SK-N-SH (cell line): ENCODE results near the gene CDC26. TPM values are rescaled to one million over a fixed set of nuclear protein-coding genes. Genes with fewer than 3 reads are reported as not detected.
"Not testable (repeated sequence)": the region's sequence is repeated elsewhere in the genome, so short reads cannot be mapped to it uniquely, and the experiment has no call there.

ENCODE experiments used
- CTCF ChIA-PET: fragments of 300-600, 350-600 bp; formaldehyde crosslinking; extraction: SDS; loops from one replicate; lab custom pipeline; 2021; lab: Yijun Ruan, JAX
- POLR2A ChIA-PET: fragments of 350-600 bp; sonication (Branson Sonifier 250); formaldehyde crosslinking; extraction: SDS; loops from one replicate; lab custom pipeline; 2020; ENCODE audit warnings: antibody characterized with exemption, inconsistent platforms; lab: Yijun Ruan, JAX
- DNase-seq: peaks from one replicate; pipeline ENCODE4 v3.0.0; 2012
- H2AFZ ChIP-seq: fragments of 200-600 bp; sonication (generic); 2 replicates; pipeline ENCODE4 v1.8.1; 2016; ENCODE audit warnings: antibody characterized with exemption, mild to moderate bottlenecking, low read depth
- H3F3A ChIP-seq: fragments of 200-600 bp; sonication (generic); replicated peaks from 2 replicates; pipeline ENCODE3; 2016; ENCODE audit warnings: antibody characterized with exemption, mild to moderate bottlenecking; ENCODE audit not compliant: insufficient read depth
- H3K27ac ChIP-seq, 2 experiments: fragments of 200-500 bp in 1 of 2; fragments of 200-600 bp in 1 of 2; sonication (Bioruptor generic) in 1 of 2; sonication (generic), shearing (Covaris generic) in 1 of 2; 2 replicates each; pipeline versions ENCODE4 v1.5.1 to v1.6.1; 2014 to 2016; ENCODE audit warnings: low read depth in 2 of 2, inconsistent platforms in 1 of 2, low read length in 1 of 2, mild to moderate bottlenecking in 1 of 2, mixed read lengths in 1 of 2
- H3K27me3 ChIP-seq: fragments of 200-600 bp; sonication (generic), shearing (Covaris generic); 2 replicates; pipeline ENCODE4 v1.6.1; 2016; ENCODE audit warnings: mixed run types; ENCODE audit not compliant: insufficient read depth
- H3K36me3 ChIP-seq, 2 experiments: fragments of 200-500 bp in 1 of 2; fragments of 200-600 bp in 1 of 2; sonication (Bioruptor generic) in 1 of 2; sonication (generic) in 1 of 2; replicated peaks in 1 of 2; 2 replicates each; pipeline versions ENCODE3 to v1.5.1; 2014 to 2016; ENCODE audit warnings: low read length in 1 of 2, mild to moderate bottlenecking in 1 of 2; ENCODE audit not compliant: insufficient read depth in 2 of 2, control insufficient read depth in 1 of 2
- H3K4me1 ChIP-seq, 2 experiments: fragments of 200-500 bp in 1 of 2; fragments of 200-600 bp in 1 of 2; sonication (Bioruptor generic) in 1 of 2; sonication (generic), shearing (Covaris generic) in 1 of 2; 2 replicates each; pipeline versions ENCODE4 v1.5.1 to v1.6.1; 2014 to 2016; ENCODE audit warnings: low read depth in 1 of 2, low read length in 1 of 2, mixed run types in 1 of 2; ENCODE audit not compliant: insufficient read depth in 2 of 2, control insufficient read depth in 1 of 2
- H3K4me2 ChIP-seq: fragments of 200-600 bp; sonication (generic), shearing (Covaris generic); 2 replicates; pipeline ENCODE4 v1.6.1; 2017; ENCODE audit warnings: mixed run types
- H3K4me3 ChIP-seq, 2 experiments: fragments of 200-500 bp in 1 of 2; fragments of 200-600 bp in 1 of 2; sonication (Bioruptor generic) in 1 of 2; sonication (generic), shearing (Covaris generic) in 1 of 2; 2 replicates each; pipeline versions ENCODE4 v1.5.1 to v1.8.1; 2014 to 2016; ENCODE audit warnings: low read depth in 2 of 2, inconsistent platforms in 1 of 2, low read length in 1 of 2, mild to moderate bottlenecking in 1 of 2, mixed read lengths in 1 of 2, moderate library complexity in 1 of 2
- H3K79me2 ChIP-seq: fragments of 200-600 bp; sonication (generic); 2 replicates; pipeline ENCODE4 v1.8.1; 2017; ENCODE audit warnings: mild to moderate bottlenecking; ENCODE audit not compliant: insufficient read depth
- H3K9ac ChIP-seq: fragments of 200-600 bp; sonication (generic); 2 replicates; pipeline ENCODE4 v1.6.1; 2017; ENCODE audit warnings: mixed run types
- H3K9me2 ChIP-seq: fragments of 200-600 bp; sonication (generic); 2 replicates; pipeline ENCODE4 v1.6.1; 2017; ENCODE audit warnings: mixed run types
- H3K9me3 ChIP-seq: fragments of 200-600 bp; sonication (generic); 2 replicates; pipeline ENCODE4 v1.6.1; 2017; ENCODE audit warnings: mixed run types, mild to moderate bottlenecking, moderate library complexity
- H4K20me1 ChIP-seq: fragments of 200-600 bp; sonication (generic); 2 replicates; pipeline ENCODE4 v1.6.1; 2017; ENCODE audit warnings: mild to moderate bottlenecking, mixed run types; ENCODE audit not compliant: insufficient read depth
- FOXJ3 ChIP-seq: sonication (generic); formaldehyde crosslinking; IDR thresholded peaks from 2 replicates; pipeline ENCODE4 v1.5.1; 2020; ENCODE audit warnings: mild to moderate bottlenecking, missing genetic modification reagents
- FOXM1 ChIP-seq: IDR thresholded peaks from 2 replicates; pipeline ENCODE4 v1.4.0; 2012; ENCODE audit warnings: low read depth, mild to moderate bottlenecking
- GATA2 ChIP-seq: sonication (generic); formaldehyde crosslinking; IDR thresholded peaks from 2 replicates; pipeline ENCODE4 v1.5.0; 2020; ENCODE audit warnings: mild to moderate bottlenecking, missing genetic modification reagents
- JUND ChIP-seq: IDR thresholded peaks from 2 replicates; pipeline ENCODE4 v1.4.0; 2012
- MEF2A ChIP-seq: IDR thresholded peaks from 2 replicates; pipeline ENCODE4 v1.4.0; 2012; ENCODE audit warnings: low read depth, borderline replicate concordance
- MXI1 ChIP-seq: IDR thresholded peaks from 2 replicates; pipeline ENCODE4 v1.6.1; 2012; ENCODE audit warnings: mild to moderate bottlenecking, low read depth, low read length, improper control_type of control experiment
- RCOR1 ChIP-seq: fragments of 150-350 bp; IDR thresholded peaks from 2 replicates; pipeline ENCODE4 v1.6.1; 2017; ENCODE audit warnings: antibody characterized with exemption, low read length
- SIN3A ChIP-seq: IDR thresholded peaks from 2 replicates; pipeline ENCODE4 v1.6.1; 2012; ENCODE audit warnings: low read depth, mild to moderate bottlenecking, low read length, moderate library complexity, borderline replicate concordance
- YY1 ChIP-seq: IDR thresholded peaks from 2 replicates; pipeline ENCODE4 v1.4.0; 2012; ENCODE audit warnings: low read depth, mild to moderate bottlenecking
- WGBS: methylation state at CpG from one replicate; pipeline ENCODE4 v1.1.6; 2017; ENCODE audit warnings: low lambda C conversion rate; 5-methylcytosine and 5-hydroxymethylcytosine counted together
- polyA plus RNA-seq, 3 experiments: library from polyadenylated mRNA; depleted of rRNA; stranded (reverse); fragments of >200 nt; gene quantifications; 2 replicates each; pipeline ENCODE4 v1.2.3, GENCODE V29; 2012
- TF ChIP-seq, protein P1 (sequence below): fragments of 200-600 bp; sonication (generic); IDR thresholded peaks from 2 replicates; pipeline ENCODE4 v1.6.1; 2017; ENCODE audit warnings: antibody characterized with exemption, mild to moderate bottlenecking, moderate library complexity
- TF ChIP-seq, protein P2 (sequence below): fragments of 150-350 bp; IDR thresholded peaks from 2 replicates; pipeline ENCODE4 v1.6.1; 2017; ENCODE audit warnings: antibody characterized with exemption, low read length, low read depth, borderline replicate concordance
- TF ChIP-seq, protein P3 (sequence below): fragments of 150-350 bp; IDR thresholded peaks from 2 replicates; pipeline ENCODE4 v1.6.1; 2016; ENCODE audit warnings: mild to moderate bottlenecking, low read depth, low read length

CDC26 gene
- polyA plus RNA-seq, 1 of the 3 experiments (the other 2 are of a cell fraction): 31.0 TPM

DNA sequence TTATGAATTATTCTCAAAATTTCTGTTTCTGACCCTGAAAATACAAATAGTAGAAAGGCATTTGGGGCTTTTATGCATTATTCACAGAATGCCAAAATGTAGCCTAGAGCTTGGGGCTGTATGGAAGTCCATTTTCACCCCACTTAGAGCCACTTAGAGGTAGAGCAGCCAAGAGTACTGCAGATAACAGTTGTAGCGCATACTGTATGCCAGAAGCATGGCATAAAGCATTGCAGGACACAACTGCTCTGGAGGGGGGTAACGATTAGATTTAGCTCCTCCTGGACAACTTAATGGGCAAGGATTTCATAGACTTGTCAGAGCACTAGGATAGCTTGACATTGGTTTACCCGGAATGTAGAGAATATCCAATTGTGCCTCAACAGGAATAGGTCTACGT lies 38.3 kb downstream of the CDC26 start:
- peaks cover 2% of the 10 kb centered on the region; the same call in 1 of the 2 replicates for H3K79me2 ChIP-seq
- no peaks in the 10 kb centered on the region for H3K9me3 ChIP-seq
- H3K36me3 ChIP-seq: no peaks in the 10 kb centered on the region
- ChIA-PET POLR2A (interaction anchor here (1.1 kb wide), 1 partner anchor 38 kb away, joined by 3 read pairs; the partner anchor contains the start of gene CDC26), CTCF (interaction anchor here (0.7 to 1.3 kb wide), 2 partner anchors 16 to 37 kb away, joined by 3 to 4 read pairs; partner anchors contain the start of genes FKBP15 and SLC31A1)
- TF ChIP-seq SIN3A (no peak), FOXM1 (no peak), RCOR1 (no peak), YY1 (no peak), GATA2 (CRISPR knock-in tag) (peak; percentile 35), JUND (no peak), MXI1 (peak; percentile 52; the same call in 1 of the 2 replicates), MEF2A (no peak), FOXJ3 (CRISPR knock-in tag) (no peak)
- TF ChIP-seq, protein P1, sequence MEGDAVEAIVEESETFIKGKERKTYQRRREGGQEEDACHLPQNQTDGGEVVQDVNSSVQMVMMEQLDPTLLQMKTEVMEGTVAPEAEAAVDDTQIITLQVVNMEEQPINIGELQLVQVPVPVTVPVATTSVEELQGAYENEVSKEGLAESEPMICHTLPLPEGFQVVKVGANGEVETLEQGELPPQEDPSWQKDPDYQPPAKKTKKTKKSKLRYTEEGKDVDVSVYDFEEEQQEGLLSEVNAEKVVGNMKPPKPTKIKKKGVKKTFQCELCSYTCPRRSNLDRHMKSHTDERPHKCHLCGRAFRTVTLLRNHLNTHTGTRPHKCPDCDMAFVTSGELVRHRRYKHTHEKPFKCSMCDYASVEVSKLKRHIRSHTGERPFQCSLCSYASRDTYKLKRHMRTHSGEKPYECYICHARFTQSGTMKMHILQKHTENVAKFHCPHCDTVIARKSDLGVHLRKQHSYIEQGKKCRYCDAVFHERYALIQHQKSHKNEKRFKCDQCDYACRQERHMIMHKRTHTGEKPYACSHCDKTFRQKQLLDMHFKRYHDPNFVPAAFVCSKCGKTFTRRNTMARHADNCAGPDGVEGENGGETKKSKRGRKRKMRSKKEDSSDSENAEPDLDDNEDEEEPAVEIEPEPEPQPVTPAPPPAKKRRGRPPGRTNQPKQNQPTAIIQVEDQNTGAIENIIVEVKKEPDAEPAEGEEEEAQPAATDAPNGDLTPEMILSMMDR: no peak
- TF ChIP-seq, protein P2, sequence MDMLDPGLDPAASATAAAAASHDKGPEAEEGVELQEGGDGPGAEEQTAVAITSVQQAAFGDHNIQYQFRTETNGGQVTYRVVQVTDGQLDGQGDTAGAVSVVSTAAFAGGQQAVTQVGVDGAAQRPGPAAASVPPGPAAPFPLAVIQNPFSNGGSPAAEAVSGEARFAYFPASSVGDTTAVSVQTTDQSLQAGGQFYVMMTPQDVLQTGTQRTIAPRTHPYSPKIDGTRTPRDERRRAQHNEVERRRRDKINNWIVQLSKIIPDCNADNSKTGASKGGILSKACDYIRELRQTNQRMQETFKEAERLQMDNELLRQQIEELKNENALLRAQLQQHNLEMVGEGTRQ: no peak
- TF ChIP-seq, protein P3, sequence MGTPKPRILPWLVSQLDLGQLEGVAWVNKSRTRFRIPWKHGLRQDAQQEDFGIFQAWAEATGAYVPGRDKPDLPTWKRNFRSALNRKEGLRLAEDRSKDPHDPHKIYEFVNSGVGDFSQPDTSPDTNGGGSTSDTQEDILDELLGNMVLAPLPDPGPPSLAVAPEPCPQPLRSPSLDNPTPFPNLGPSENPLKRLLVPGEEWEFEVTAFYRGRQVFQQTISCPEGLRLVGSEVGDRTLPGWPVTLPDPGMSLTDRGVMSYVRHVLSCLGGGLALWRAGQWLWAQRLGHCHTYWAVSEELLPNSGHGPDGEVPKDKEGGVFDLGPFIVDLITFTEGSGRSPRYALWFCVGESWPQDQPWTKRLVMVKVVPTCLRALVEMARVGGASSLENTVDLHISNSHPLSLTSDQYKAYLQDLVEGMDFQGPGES: no peak
- H4K20me1 ChIP-seq: no peaks in the 10 kb centered on the region
- DNase-seq: peak; percentile 65
- no peak overlapping the region for H3K4me2 ChIP-seq
- no peaks in the 10 kb centered on the region for H3K9me2 ChIP-seq
- peak overlapping the region in 1 of 2 experiments; percentile 71; a peak in 1 of 4 replicates for H3K27ac ChIP-seq
- H3K4me1 ChIP-seq: peaks cover 0 to 6% of the 10 kb centered on the region in 2 experiments; a peak in 3 of 4 replicates
- no peak overlapping the region for H3K9ac ChIP-seq
- WGBS: 83% methylated on average over 4 of the region's 4 CpGs
- H3F3A ChIP-seq: no peaks in the 10 kb centered on the region
- no peak overlapping the region for H3K4me3 ChIP-seq
- H2AFZ ChIP-seq: no peak overlapping the region
- H3K27me3 ChIP-seq: no peaks in the 10 kb centered on the region

DNA sequence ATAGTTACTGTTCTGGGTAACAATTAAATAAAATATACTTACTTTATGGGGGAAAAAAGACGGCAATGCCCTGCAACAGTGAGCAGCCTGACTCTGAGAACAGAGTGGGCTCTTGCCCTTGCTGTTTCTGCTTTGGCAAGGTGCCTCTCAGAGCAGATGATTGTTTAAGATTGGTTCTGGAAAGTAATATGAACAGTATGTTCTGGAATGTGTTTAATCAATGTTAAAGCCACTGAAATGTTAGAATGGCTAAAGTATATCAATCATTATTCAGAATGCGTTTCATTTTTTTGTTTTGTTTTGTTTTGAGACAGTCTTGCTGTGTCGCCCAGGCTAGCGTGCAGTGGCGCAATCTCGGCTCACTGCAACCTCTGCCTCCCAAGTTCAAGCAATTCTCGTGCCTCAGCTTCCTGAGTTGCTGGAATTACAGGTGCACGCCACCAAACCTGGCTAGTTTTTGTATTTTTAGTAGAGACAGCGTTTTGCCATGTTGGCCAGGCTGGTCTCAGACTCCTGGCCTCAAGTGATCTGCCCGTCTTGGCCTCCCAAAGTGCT lies 39.6 kb downstream of the CDC26 start:
- H2AFZ ChIP-seq, H3F3A ChIP-seq, H3K9ac ChIP-seq, DNase-seq, H3K4me3 ChIP-seq, H3K9me2 ChIP-seq, H3K27ac ChIP-seq, H4K20me1 ChIP-seq, H3K27me3 ChIP-seq, H3K9me3 ChIP-seq, H3K36me3 ChIP-seq, H3K4me2 ChIP-seq, POLR2A ChIA-PET, H3K4me1 ChIP-seq: not testable (repeated sequence)
- H3K79me2 ChIP-seq: peaks cover 10% of the 10 kb centered on the region; the same call in 1 of the 2 replicates
- CTCF ChIA-PET: interaction anchor here (1.0 kb wide), 1 partner anchor 11 kb away, joined by 3 read pairs; no protein-coding TSS in a partner anchor
- 87% methylated on average over 10 of the region's 10 CpGs for WGBS
